CD4-positive, alpha-beta T cell treated with Interleukin-17A for 1 hour (primary cell): ENCODE results near the gene LGALS4.
"Not testable (repeated sequence)": the region's sequence is repeated elsewhere in the genome, so short reads cannot be mapped to it uniquely, and the experiment has no call there.

ENCODE experiments used
- DNase-seq: peaks from one replicate; pipeline ENCODE4 v3.0.0-alpha.2; 2020

The LGALS4 gene

GRCh38 chr19:38792250-38793111, 20.3 kb downstream of the LGALS4 start:
- peak; percentile 35 for DNase-seq

- DNase-seq, result not testable (repeated sequence)
Measured at GRCh38 chr19:38791451-38792064, 21.2 kb downstream of the LGALS4 start.

GRCh38 chr19:38790507-38791403, 22.0 kb downstream of the LGALS4 start:
- DNase-seq, result not testable (repeated sequence)

GRCh38 chr19:38788478-38789243, 24.1 kb downstream of the LGALS4 start, which contains the start of gene LGALS7B:
LGALS7B (plus strand) TSS chr19:38789200; CDS start chr19:38789227, 27 bp downstream.
- no peak for DNase-seq

- DNase-seq, result no peak
Measured at GRCh38 chr19:38786572-38787265, 26.0 kb downstream of the LGALS4 start.

- not testable (repeated sequence) for DNase-seq
Measured at GRCh38 chr19:38786061-38786460, 26.7 kb downstream of the LGALS4 start.

GRCh38 chr19:38785187-38785699, 27.5 kb downstream of the LGALS4 start:
- DNase-seq, result no peak

GRCh38 chr19:38784224-38784623, 28.5 kb downstream of the LGALS4 start:
- DNase-seq, result no peak

- not testable (repeated sequence) for DNase-seq
Measured at GRCh38 chr19:38782212-38782611, 30.5 kb downstream of the LGALS4 start.

GRCh38 chr19:38781058-38781457, 31.7 kb downstream of the LGALS4 start:
- no peak for DNase-seq

GRCh38 chr19:38780443-38780842, 32.3 kb downstream of the LGALS4 start:
- no peak for DNase-seq

GRCh38 chr19:38778733-38779132, 34.0 kb downstream of the LGALS4 start:
- no peak for DNase-seq

GRCh38 chr19:38774181-38774950, 38.4 kb downstream of the LGALS4 start:
- DNase-seq, result no peak

GRCh38 chr19:38773469-38774177, 39.1 kb downstream of the LGALS4 start, which contains the start of gene LGALS7:
LGALS7 (minus strand) TSS chr19:38773517; CDS start chr19:38773492, 25 bp downstream.
- DNase-seq, result no peak

- not testable (repeated sequence) for DNase-seq
Measured at GRCh38 chr19:38771569-38771968, 41.2 kb downstream of the LGALS4 start.

- not testable (repeated sequence) for DNase-seq
Measured at GRCh38 chr19:38770949-38771275, 41.8 kb downstream of the LGALS4 start.

GRCh38 chr19:38770228-38770948, 42.4 kb downstream of the LGALS4 start:
- DNase-seq, result not testable (repeated sequence)

GRCh38 chr19:38769635-38770211, 43.0 kb downstream of the LGALS4 start:
- DNase-seq, result peak; percentile 89
